Left lung (tissue), 10 donors: ENCODE data around the gene LSM8. TPM values are rescaled to one million over a fixed set of nuclear protein-coding genes. Genes with fewer than 3 reads are reported as not detected.

Experiments
- ATAC-seq: fragments of 200-7000 bp; cut with Tn5 transposase; one replicate; pipeline ENCODE4 v1.9.1; 2020; ENCODE audit warnings: moderate library complexity
- DNase-seq, 4 donors: peaks; one replicate each; pipeline ENCODE4 v3.0.0-alpha.2; 2013 to 2020
- H3K27ac ChIP-seq, 2 donors: fragments of 200-600 bp; sonication (generic) in 1 of 2; one replicate each; pipeline versions ENCODE4 v1.5.0 to v1.8.0; 2020 to 2021
- H3K27me3 ChIP-seq, 2 donors: fragments of 200-600 bp; sonication (generic) in 1 of 2; one replicate each; pipeline versions ENCODE4 v1.5.0 to v1.8.0; 2020 to 2021
- H3K36me3 ChIP-seq, 2 donors: fragments of 200-600 bp; sonication (generic) in 1 of 2; one replicate each; pipeline versions ENCODE4 v1.5.0 to v1.8.0; 2020 to 2021
- H3K4me1 ChIP-seq, 2 donors: fragments of 200-600 bp; one replicate each; pipeline ENCODE4 v1.8.0; 2021
- H3K4me3 ChIP-seq, 2 donors: fragments of 200-600 bp; sonication (generic) in 1 of 2; one replicate each; pipeline versions ENCODE4 v1.5.0 to v1.8.0; 2020 to 2021; ENCODE audit warnings: mild to moderate bottlenecking in 1 of 2
- H3K9me3 ChIP-seq, 2 donors: fragments of 200-600 bp; sonication (generic) in 1 of 2; one replicate each; pipeline versions ENCODE4 v1.5.0 to v1.8.0; 2020 to 2021
- CTCF ChIP-seq, 2 donors: fragments of 200-600 bp; sonication (generic) in 1 of 2; IDR thresholded peaks; one replicate each; pipeline versions ENCODE4 v1.5.0 to v1.8.0; 2021; ENCODE audit warnings: antibody characterized with exemption in 2 of 2
- intact Hi-C, 2 donors: fragments of 100-400 bp; cut with DNase I; formaldehyde crosslinking; loops; one replicate each; pipeline versions ENCODE4 v1.11.2 to v1.14.2; 2022
- polyA plus RNA-seq, 6 donors: library from polyadenylated mRNA; unstranded; fragments of 120-200 nt; gene quantifications; one replicate each; pipeline ENCODE4 v1.2.1, GENCODE V29; 2013; ENCODE audit not compliant: insufficient read length in 6 of 6
- total RNA-seq, 2 donors: library from RNA; stranded (reverse); fragmentation: NEBNext Ultra II Directional; extraction: Animal tissue kit (Norgen Biotek cat#: 25700); gene quantifications; one replicate each; pipeline ENCODE4 v1.2.1, GENCODE V29; 2021
- donor health status: DM: no; HTN: yes; CAD: no.
- donor health status: DM: no; HTN: no; CAD: no.

The LSM8 gene
- total and polyA plus RNA-seq, 8 donors, result 27.8 to 70.6 (median 65.8) TPM

GRCh38 chr7:118217210-118217619 lies 33.3 kb downstream of the LSM8 start:
- Histone ChIP-seq H3K36me3 (no peaks in the 10 kb centered on the region), H3K27ac (no peak overlapping the region), H3K27me3 (peaks cover 0 to 13% of the 10 kb centered on the region in 2 donors), H3K4me3 (no peak overlapping the region), H3K4me1 (peaks cover 0 to 5% of the 10 kb centered on the region in 2 donors), H3K9me3 (no peaks in the 10 kb centered on the region)
- no peak for TF ChIP-seq CTCF (IDR thresholded peaks at IDR 0.05)
- DNase-seq, result no peak
- ATAC-seq, result no peak
- intact Hi-C loops, result no loop called here

GRCh38 chr7:118218413-118219156 lies 34.6 kb downstream of the LSM8 start:
- Histone ChIP-seq H3K36me3 (no peaks in the 10 kb centered on the region), H3K4me1 (peaks cover 0 to 5% of the 10 kb centered on the region in 2 donors), H3K4me3 (no peak overlapping the region), H3K27ac (no peak overlapping the region), H3K27me3 (peaks cover 0 to 13% of the 10 kb centered on the region in 2 donors), H3K9me3 (no peaks in the 10 kb centered on the region)
- intact Hi-C loops, result no loop called here
- DNase-seq, result no peak
- TF ChIP-seq CTCF (IDR thresholded peaks at IDR 0.05), result no peak
- no peak for ATAC-seq

GRCh38 chr7:118219157-118219512 lies 35.2 kb downstream of the LSM8 start:
- ATAC-seq, result no peak
- Histone ChIP-seq H3K4me3 (no peak overlapping the region), H3K27me3 (peaks cover 0 to 9% of the 10 kb centered on the region in 2 donors), H3K36me3 (no peaks in the 10 kb centered on the region), H3K9me3 (no peaks in the 10 kb centered on the region), H3K4me1 (peaks cover 0 to 4% of the 10 kb centered on the region in 2 donors), H3K27ac (no peak overlapping the region)
- no peak for TF ChIP-seq CTCF (IDR thresholded peaks at IDR 0.05)
- DNase-seq, result no peak
- intact Hi-C loops, result no loop called here

GRCh38 chr7:118220583-118220982 lies 36.6 kb downstream of the LSM8 start:
- TF ChIP-seq CTCF (IDR thresholded peaks at IDR 0.05), result no peak
- no peaks in the 10 kb centered on the region for H3K36me3 ChIP-seq
- no peak overlapping the region for H3K27ac ChIP-seq
- H3K4me3 ChIP-seq, result no peak overlapping the region
- no peak for DNase-seq
- intact Hi-C loops, result no loop called here
- no peaks in the 10 kb centered on the region for H3K4me1 ChIP-seq
- no peak for ATAC-seq
- H3K27me3 ChIP-seq, result no peaks in the 10 kb centered on the region
- no peaks in the 10 kb centered on the region for H3K9me3 ChIP-seq

GRCh38 chr7:118222591-118222990 lies 38.6 kb downstream of the LSM8 start:
- Histone ChIP-seq H3K4me1 (no peaks in the 10 kb centered on the region), H3K36me3 (no peaks in the 10 kb centered on the region), H3K9me3 (no peaks in the 10 kb centered on the region), H3K27ac (no peak overlapping the region), H3K4me3 (no peak overlapping the region), H3K27me3 (no peaks in the 10 kb centered on the region)
- DNase-seq (no peak), ATAC-seq (no peak)
- intact Hi-C loops, result no loop called here
- no peak for TF ChIP-seq CTCF (IDR thresholded peaks at IDR 0.05)
